ENCODE data around the gene MMP20.

Gene MMP20

GRCh38 chr11:102551169-102551781, 73.9 kb downstream of the MMP20 start:
- H3K4me3 ChIP-seq (ENCODE audit: low read length) = no peak overlapping the region
- DNase-seq (ENCODE audit: low read depth) = no peak
- TF ChIP-seq, protein P1, sequence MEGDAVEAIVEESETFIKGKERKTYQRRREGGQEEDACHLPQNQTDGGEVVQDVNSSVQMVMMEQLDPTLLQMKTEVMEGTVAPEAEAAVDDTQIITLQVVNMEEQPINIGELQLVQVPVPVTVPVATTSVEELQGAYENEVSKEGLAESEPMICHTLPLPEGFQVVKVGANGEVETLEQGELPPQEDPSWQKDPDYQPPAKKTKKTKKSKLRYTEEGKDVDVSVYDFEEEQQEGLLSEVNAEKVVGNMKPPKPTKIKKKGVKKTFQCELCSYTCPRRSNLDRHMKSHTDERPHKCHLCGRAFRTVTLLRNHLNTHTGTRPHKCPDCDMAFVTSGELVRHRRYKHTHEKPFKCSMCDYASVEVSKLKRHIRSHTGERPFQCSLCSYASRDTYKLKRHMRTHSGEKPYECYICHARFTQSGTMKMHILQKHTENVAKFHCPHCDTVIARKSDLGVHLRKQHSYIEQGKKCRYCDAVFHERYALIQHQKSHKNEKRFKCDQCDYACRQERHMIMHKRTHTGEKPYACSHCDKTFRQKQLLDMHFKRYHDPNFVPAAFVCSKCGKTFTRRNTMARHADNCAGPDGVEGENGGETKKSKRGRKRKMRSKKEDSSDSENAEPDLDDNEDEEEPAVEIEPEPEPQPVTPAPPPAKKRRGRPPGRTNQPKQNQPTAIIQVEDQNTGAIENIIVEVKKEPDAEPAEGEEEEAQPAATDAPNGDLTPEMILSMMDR (conservative IDR thresholded peaks at IDR 0.05; ENCODE audit: low read length) = no peak

- H3K4me3 ChIP-seq (ENCODE audit: low read length) = no peak overlapping the region
- DNase-seq (ENCODE audit: low read depth) = no peak
- TF ChIP-seq, protein P1 (conservative IDR thresholded peaks at IDR 0.05; ENCODE audit: low read length) = no peak
Observed at GRCh38 chr11:102546923-102547471, 78.1 kb downstream of the MMP20 start.

- DNase-seq (ENCODE audit: low read depth) = no peak
- TF ChIP-seq, protein P1 (conservative IDR thresholded peaks at IDR 0.05; ENCODE audit: low read length) = no peak
- H3K4me3 ChIP-seq (ENCODE audit: low read length) = no peak overlapping the region
Observed at GRCh38 chr11:102546427-102546826, 78.7 kb downstream of the MMP20 start.

DNA sequence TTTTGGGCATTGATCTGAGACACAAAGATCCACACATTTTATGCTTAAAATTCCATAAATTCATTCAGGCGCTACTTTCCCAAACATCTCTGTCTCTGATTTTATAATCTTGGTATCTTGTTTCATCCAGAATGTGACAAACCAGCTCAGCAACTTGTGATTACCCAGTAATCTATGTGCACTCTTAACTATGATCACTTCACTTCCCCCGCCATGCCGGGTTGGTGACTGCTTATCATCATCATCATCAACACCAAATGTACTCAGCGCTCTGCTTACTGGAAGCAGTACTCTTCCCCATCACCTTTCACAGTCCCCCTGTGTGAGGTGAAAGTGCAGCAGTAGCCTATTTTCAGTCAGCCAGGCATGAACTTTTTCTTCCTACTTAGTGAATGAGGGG, 79.4 kb downstream of the MMP20 start:
- TF ChIP-seq, protein P1 (conservative IDR thresholded peaks at IDR 0.05; ENCODE audit: low read length) = no peak
- no peak for DNase-seq (ENCODE audit: low read depth)
- H3K4me3 ChIP-seq (ENCODE audit: low read length) = no peak overlapping the region

- H3K4me3 ChIP-seq (ENCODE audit: low read length) = no peak overlapping the region
- TF ChIP-seq, protein P1 (conservative IDR thresholded peaks at IDR 0.05; ENCODE audit: low read length) = no peak
Observed at GRCh38 chr11:102544594-102544993, 80.5 kb downstream of the MMP20 start.

GRCh38 chr11:102539567-102539966, 85.6 kb downstream of the MMP20 start:
- DNase-seq (ENCODE audit: low read depth) = no peak
- H3K4me3 ChIP-seq (ENCODE audit: low read length) = no peak overlapping the region
- TF ChIP-seq, protein P1 (conservative IDR thresholded peaks at IDR 0.05; ENCODE audit: low read length) = no peak

More at GRCh38 chr11:102544594-102544993, 80.5 kb downstream of the MMP20 start:
- no peak for DNase-seq (ENCODE audit: low read depth)

GRCh38 chr11:102538932-102539331, 86.2 kb downstream of the MMP20 start:
- no peak for DNase-seq (ENCODE audit: low read depth)
- H3K4me3 ChIP-seq (ENCODE audit: low read length) = no peak overlapping the region
- TF ChIP-seq, protein P1 (conservative IDR thresholded peaks at IDR 0.05; ENCODE audit: low read length) = no peak

All from AG10803 (cell line).